ENCODE results near the gene PDCL2. TPM values are rescaled to one million over a fixed set of nuclear protein-coding genes. Genes with fewer than 3 reads are reported as not detected.

The PDCL2 gene
- total and polyA plus RNA-seq, 9 of the 15 experiments (the other 6 are each of a cell fraction or from before 2014, with no cell fraction given), result 0.62 to 2.5 (median 1.2) TPM

GRCh38 chr4:55635741-55636655, 44.0 kb upstream of the PDCL2 start, which contains the start of gene NMU:
NMU (minus strand) TSS chr4:55636298; CDS start chr4:55636192, 106 bp downstream.
- H3K4me3 ChIP-seq, result peak within 1 kb of the TSS; percentile 90
- WGBS (ENCODE audit: insufficient coverage, low coverage, missing lambda C conversion rate), result under 1% methylated on average over 57 of the region's 80 CpGs
- DNase-seq (ENCODE audit: extremely low read depth in 1 of 4, low spot score in 3 of 4) (peak; percentile 63 to 89 (median 72)), ATAC-seq (peak; percentile 80), FAIRE-seq (no peak)
- no peaks in the 10 kb centered on the region for H4K20me1 ChIP-seq (replicated peaks; ENCODE audit: control insufficient read depth, insufficient read depth, low read length)
- H3K9ac ChIP-seq (ENCODE audit: insufficient read depth in 1 of 2, low read depth in 2 of 2, low read length in 2 of 2), result peak within 1 kb of the TSS; percentile 79 to 96
- peak within 1 kb of the TSS; percentile 94 for H3K4me2 ChIP-seq (ENCODE audit: insufficient read depth, low read length)
- H3K36me3 ChIP-seq (ENCODE audit: control insufficient read depth, insufficient read depth, low read length), result peaks cover 28% of the 10 kb centered on the region; the same call in 2 of the 3 replicates
- peaks cover 61% of the 10 kb centered on the region for H3K79me2 ChIP-seq (ENCODE audit: control insufficient read depth, insufficient read depth, low read length)
- H3K27me3 ChIP-seq (ENCODE audit: control insufficient read depth in 2 of 2, insufficient read depth in 2 of 2, low read length in 2 of 2), result no peaks in the 10 kb centered on the region
- no peaks in the 10 kb centered on the region for H3K9me1 ChIP-seq (ENCODE audit: control insufficient read depth, insufficient read depth, low read length)
- in situ Hi-C loops (cut with MboI), result no loop called here
- CTCF ChIA-PET (ENCODE audit: low intra/inter-chr PET ratio), result interaction anchor here (0.7 kb wide), 1 partner anchor 22 kb away, joined by 4 read pairs; no protein-coding TSS in a partner anchor
- peaks cover 12 to 20% of the 10 kb centered on the region in 2 experiments for H3K4me1 ChIP-seq (replicated peaks in 1 of 2; ENCODE audit: control insufficient read depth in 2 of 2, insufficient read depth in 2 of 2, low read length in 2 of 2)
- H3K9me3 ChIP-seq (replicated peaks; ENCODE audit: control insufficient read depth, insufficient read depth, low read depth, low read length), result no peaks in the 10 kb centered on the region
- POLR2A ChIA-PET, result interaction anchor here (0.7 to 2.4 kb wide), 7 partner anchors 10 to 312 kb away, joined by 3 to 8 read pairs (median 4); no protein-coding TSS in a partner anchor
- intact Hi-C loops (cut with micrococcal nuclease), result loop anchor here (1.0 to 10.0 kb wide), 4 partner anchors 89 to 291 kb away; partner anchors contain the start of genes CLOCK and SRD5A3
- no TSS peak for BruUV-seq (replicated peaks)
- peak within 1 kb of the TSS; percentile 83 for H2AFZ ChIP-seq (ENCODE audit: low read depth, low read length)
- H3K27ac ChIP-seq (ENCODE audit: extremely low read depth, low read depth, low read length), result peak within 1 kb of the TSS; percentile 96
- TF ChIP-seq PTBP1 (IDR thresholded peaks at IDR 0.05; ENCODE audit: low read depth, low read length) (no peak), XRCC4 (IDR thresholded peaks at IDR 0.05; ENCODE audit: extremely low read depth, insufficient read depth, insufficient read length) (no peak), LARP7 (IDR thresholded peaks at IDR 0.05) (no peak), ZBTB7A (IDR thresholded peaks at IDR 0.05; ENCODE audit: borderline replicate concordance, control insufficient read depth, low read depth, low read length) (peak; percentile 84; the same call in 1 of the 2 replicates), SMAD2 (IDR thresholded peaks at IDR 0.05; ENCODE audit: low read depth, low read length) (no peak), MBD2 (IDR thresholded peaks at IDR 0.05; ENCODE audit: borderline replicate concordance, low read depth) (peak; percentile 46; the same call in 1 of the 2 replicates), HMGN3 (IDR thresholded peaks at IDR 0.05; ENCODE audit: borderline replicate concordance, extremely low read depth, insufficient read length, low read depth, low read length) (peak; percentile 83), CREBBP (IDR thresholded peaks at IDR 0.05; ENCODE audit: low read depth, low read length) (no peak), ZNF12 (CRISPR knock-in tag; IDR thresholded peaks at IDR 0.05) (no peak), ZNF316 (IDR thresholded peaks at IDR 0.05) (no peak)
- TF ChIP-seq, protein P1, sequence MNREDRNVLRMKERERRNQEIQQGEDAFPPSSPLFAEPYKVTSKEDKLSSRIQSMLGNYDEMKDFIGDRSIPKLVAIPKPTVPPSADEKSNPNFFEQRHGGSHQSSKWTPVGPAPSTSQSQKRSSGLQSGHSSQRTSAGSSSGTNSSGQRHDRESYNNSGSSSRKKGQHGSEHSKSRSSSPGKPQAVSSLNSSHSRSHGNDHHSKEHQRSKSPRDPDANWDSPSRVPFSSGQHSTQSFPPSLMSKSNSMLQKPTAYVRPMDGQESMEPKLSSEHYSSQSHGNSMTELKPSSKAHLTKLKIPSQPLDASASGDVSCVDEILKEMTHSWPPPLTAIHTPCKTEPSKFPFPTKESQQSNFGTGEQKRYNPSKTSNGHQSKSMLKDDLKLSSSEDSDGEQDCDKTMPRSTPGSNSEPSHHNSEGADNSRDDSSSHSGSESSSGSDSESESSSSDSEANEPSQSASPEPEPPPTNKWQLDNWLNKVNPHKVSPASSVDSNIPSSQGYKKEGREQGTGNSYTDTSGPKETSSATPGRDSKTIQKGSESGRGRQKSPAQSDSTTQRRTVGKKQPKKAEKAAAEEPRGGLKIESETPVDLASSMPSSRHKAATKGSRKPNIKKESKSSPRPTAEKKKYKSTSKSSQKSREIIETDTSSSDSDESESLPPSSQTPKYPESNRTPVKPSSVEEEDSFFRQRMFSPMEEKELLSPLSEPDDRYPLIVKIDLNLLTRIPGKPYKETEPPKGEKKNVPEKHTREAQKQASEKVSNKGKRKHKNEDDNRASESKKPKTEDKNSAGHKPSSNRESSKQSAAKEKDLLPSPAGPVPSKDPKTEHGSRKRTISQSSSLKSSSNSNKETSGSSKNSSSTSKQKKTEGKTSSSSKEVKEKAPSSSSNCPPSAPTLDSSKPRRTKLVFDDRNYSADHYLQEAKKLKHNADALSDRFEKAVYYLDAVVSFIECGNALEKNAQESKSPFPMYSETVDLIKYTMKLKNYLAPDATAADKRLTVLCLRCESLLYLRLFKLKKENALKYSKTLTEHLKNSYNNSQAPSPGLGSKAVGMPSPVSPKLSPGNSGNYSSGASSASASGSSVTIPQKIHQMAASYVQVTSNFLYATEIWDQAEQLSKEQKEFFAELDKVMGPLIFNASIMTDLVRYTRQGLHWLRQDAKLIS (CRISPR knock-in tag; IDR thresholded peaks at IDR 0.05), result no peak; the same call in none of the 2 replicates
- TF ChIP-seq, protein P2, sequence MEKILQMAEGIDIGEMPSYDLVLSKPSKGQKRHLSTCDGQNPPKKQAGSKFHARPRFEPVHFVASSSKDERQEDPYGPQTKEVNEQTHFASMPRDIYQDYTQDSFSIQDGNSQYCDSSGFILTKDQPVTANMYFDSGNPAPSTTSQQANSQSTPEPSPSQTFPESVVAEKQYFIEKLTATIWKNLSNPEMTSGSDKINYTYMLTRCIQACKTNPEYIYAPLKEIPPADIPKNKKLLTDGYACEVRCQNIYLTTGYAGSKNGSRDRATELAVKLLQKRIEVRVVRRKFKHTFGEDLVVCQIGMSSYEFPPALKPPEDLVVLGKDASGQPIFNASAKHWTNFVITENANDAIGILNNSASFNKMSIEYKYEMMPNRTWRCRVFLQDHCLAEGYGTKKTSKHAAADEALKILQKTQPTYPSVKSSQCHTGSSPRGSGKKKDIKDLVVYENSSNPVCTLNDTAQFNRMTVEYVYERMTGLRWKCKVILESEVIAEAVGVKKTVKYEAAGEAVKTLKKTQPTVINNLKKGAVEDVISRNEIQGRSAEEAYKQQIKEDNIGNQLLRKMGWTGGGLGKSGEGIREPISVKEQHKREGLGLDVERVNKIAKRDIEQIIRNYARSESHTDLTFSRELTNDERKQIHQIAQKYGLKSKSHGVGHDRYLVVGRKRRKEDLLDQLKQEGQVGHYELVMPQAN (IDR thresholded peaks at IDR 0.05; ENCODE audit: borderline replicate concordance), result no peak
- TF ChIP-seq, protein P3, sequence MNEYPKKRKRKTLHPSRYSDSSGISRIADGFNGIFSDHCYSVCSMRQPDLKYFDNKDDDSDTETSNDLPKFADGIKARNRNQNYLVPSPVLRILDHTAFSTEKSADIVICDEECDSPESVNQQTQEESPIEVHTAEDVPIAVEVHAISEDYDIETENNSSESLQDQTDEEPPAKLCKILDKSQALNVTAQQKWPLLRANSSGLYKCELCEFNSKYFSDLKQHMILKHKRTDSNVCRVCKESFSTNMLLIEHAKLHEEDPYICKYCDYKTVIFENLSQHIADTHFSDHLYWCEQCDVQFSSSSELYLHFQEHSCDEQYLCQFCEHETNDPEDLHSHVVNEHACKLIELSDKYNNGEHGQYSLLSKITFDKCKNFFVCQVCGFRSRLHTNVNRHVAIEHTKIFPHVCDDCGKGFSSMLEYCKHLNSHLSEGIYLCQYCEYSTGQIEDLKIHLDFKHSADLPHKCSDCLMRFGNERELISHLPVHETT (CRISPR knock-in tag; conservative IDR thresholded peaks at IDR 0.05 in 1 of 2, IDR thresholded peaks at IDR 0.05 in 1 of 2), result no peak

Data from K562 (cell line).